NCI-H2029 (cell line): Measurements from ENCODE around the gene PRDM9.
A peak's percentile ranks its signal among the peaks of the same experiment; 100 is the strongest.
"Not testable (repeated sequence)": the region's sequence is repeated elsewhere in the genome, so short reads cannot be mapped to it uniquely, and the experiment has no call there.

Experiments used
- DNase-seq: peaks from one replicate; lab custom pipeline; 2025; lab: John Stamatoyannopoulos, UW

PRDM9 gene

GRCh38 chr5:23507278-23507685 lies at the start of gene PRDM9:
Gene PRDM9, plus strand, starts transcription at chr5:23507609. Its CDS starts 1,425 bp downstream, at chr5:23509034.
- DNase-seq, result peak; percentile 30

GRCh38 chr5:23457780-23458179 lies 49.6 kb upstream of the PRDM9 start:
- DNase-seq, result no peak

- no peak for DNase-seq
Observed at GRCh38 chr5:23459214-23459613, 48.2 kb upstream of the PRDM9 start.

GRCh38 chr5:23461576-23461975 lies 45.8 kb upstream of the PRDM9 start:
- DNase-seq, result no peak

- no peak for DNase-seq
Observed at GRCh38 chr5:23466401-23466912, 41.0 kb upstream of the PRDM9 start.

- DNase-seq, result no peak
Observed at GRCh38 chr5:23468658-23469057, 38.8 kb upstream of the PRDM9 start.

- no peak for DNase-seq
Observed at GRCh38 chr5:23473915-23474314, 33.5 kb upstream of the PRDM9 start.

GRCh38 chr5:23474315-23474714 lies 33.1 kb upstream of the PRDM9 start:
- DNase-seq, result no peak

- no peak for DNase-seq
Observed at GRCh38 chr5:23476580-23476979, 30.8 kb upstream of the PRDM9 start.

GRCh38 chr5:23482642-23483041 lies 24.8 kb upstream of the PRDM9 start:
- DNase-seq, result no peak

GRCh38 chr5:23483090-23483489 lies 24.3 kb upstream of the PRDM9 start:
- no peak for DNase-seq

GRCh38 chr5:23484096-23484495 lies 23.3 kb upstream of the PRDM9 start:
- DNase-seq, result no peak

GRCh38 chr5:23486227-23486626 lies 21.2 kb upstream of the PRDM9 start:
- DNase-seq, result not testable (repeated sequence)

GRCh38 chr5:23490993-23491392 lies 16.4 kb upstream of the PRDM9 start:
- DNase-seq, result no peak

- DNase-seq, result no peak
Observed at GRCh38 chr5:23494558-23494957, 12.9 kb upstream of the PRDM9 start.

GRCh38 chr5:23496576-23496975 lies 10.8 kb upstream of the PRDM9 start:
- no peak for DNase-seq

- no peak for DNase-seq
Observed at GRCh38 chr5:23506329-23507236, 826 bp upstream of the PRDM9 start.

GRCh38 chr5:23510434-23510833 lies 3.0 kb downstream of the PRDM9 start:
- DNase-seq, result not testable (repeated sequence)

GRCh38 chr5:23522553-23522952 lies 15.1 kb downstream of the PRDM9 start:
- DNase-seq, result no peak

- no peak for DNase-seq
Observed at GRCh38 chr5:23523031-23523430, 15.6 kb downstream of the PRDM9 start.

GRCh38 chr5:23523998-23524397 lies 16.6 kb downstream of the PRDM9 start:
- no peak for DNase-seq

GRCh38 chr5:23525751-23526150 lies 18.3 kb downstream of the PRDM9 start:
- no peak for DNase-seq

- DNase-seq, result not testable (repeated sequence)
Observed at GRCh38 chr5:23526616-23527015, 19.2 kb downstream of the PRDM9 start.
